PFSK-1 (cell line): ENCODE measurements around the gene COL6A2. TPM values are rescaled to one million over a fixed set of nuclear protein-coding genes. Genes with fewer than 3 reads are reported as not detected.
A peak's percentile ranks its signal among the peaks of the same experiment; 100 is the strongest.

Experiments used
- FOXP2 ChIP-seq: optimal IDR thresholded peaks from 2 replicates; pipeline ENCODE3; 2011; ENCODE audit warnings: borderline replicate concordance, control low read depth, inconsistent platforms; ENCODE audit not compliant: insufficient read depth; ENCODE audit errors: extremely low read length, extremely low read depth
- POLR2AphosphoS5 ChIP-seq: IDR thresholded peaks from 2 replicates; pipeline ENCODE4 v1.6.1; 2012; ENCODE audit warnings: low read depth, mild to moderate bottlenecking, control low read depth, low read length, moderate library complexity
- REST ChIP-seq, 2 experiments: IDR thresholded peaks; 2 replicates each; pipeline versions ENCODE4 v1.6.1 to v1.8.0; 2011 to 2012; ENCODE audit warnings: low read depth in 2 of 2, low read length in 2 of 2, control low read depth in 1 of 2, inconsistent platforms in 1 of 2, mild to moderate bottlenecking in 1 of 2, moderate library complexity in 1 of 2; ENCODE audit not compliant: insufficient read depth in 1 of 2
- SIN3A ChIP-seq: IDR thresholded peaks from 2 replicates; pipeline ENCODE4 v1.6.1; 2012; ENCODE audit warnings: mild to moderate bottlenecking, low read length, moderate library complexity, borderline replicate concordance; ENCODE audit not compliant: insufficient read depth
- TAF1 ChIP-seq: IDR thresholded peaks from 2 replicates; pipeline ENCODE4 v1.6.1; 2012; ENCODE audit warnings: low read length, control low read depth, borderline replicate concordance; ENCODE audit not compliant: insufficient read depth
- polyA plus RNA-seq: library from polyadenylated mRNA; unstranded; fragments of >200 nt; gene quantifications from one replicate; pipeline ENCODE4 v1.2.1, GENCODE V29; 2012; ENCODE audit warnings: low read depth, missing spikeins; ENCODE audit not compliant: insufficient read length

The COL6A2 gene
- 501 TPM for polyA plus RNA-seq

- TF ChIP-seq TAF1: 0 out of 2 replicates have a peak, but pooled peaks have one; percentile 29
- no peak for TF ChIP-seq SIN3A
- no peak for TF ChIP-seq REST (IDR thresholded peaks at IDR 0.05; ENCODE audit: insufficient read depth in 1 of 2, low read depth in 2 of 2, low read length in 2 of 2)
- TF ChIP-seq POLR2AphosphoS5: peak; percentile 66
Measured at GRCh38 chr21:46097336-46098293, at the start of gene COL6A2. Gene COL6A2, plus strand, starts transcription at chr21:46098112.

- TF ChIP-seq FOXP2 (peak; percentile 10), SIN3A (no peak), REST (IDR thresholded peaks at IDR 0.05; ENCODE audit: insufficient read depth in 1 of 2, low read depth in 2 of 2, low read length in 2 of 2) (no peak)
Measured at GRCh38 chr21:46048926-46049889, 48.7 kb upstream of the COL6A2 start.

GRCh38 chr21:46049890-46050667 is 47.8 kb upstream of the COL6A2 start:
- TF ChIP-seq TAF1 (no peak), SIN3A (no peak), POLR2AphosphoS5 (no peak), REST (IDR thresholded peaks at IDR 0.05; ENCODE audit: insufficient read depth in 1 of 2, low read depth in 2 of 2, low read length in 2 of 2) (no peak), FOXP2 (no peak)

- TF ChIP-seq SIN3A: no peak
- no peak for TF ChIP-seq POLR2AphosphoS5
Measured at GRCh38 chr21:46050668-46051378, 47.1 kb upstream of the COL6A2 start.
